Transverse colon (tissue), 4 donors: ENCODE results near the gene PALLD. TPM values are rescaled to one million over a fixed set of nuclear protein-coding genes. Genes with fewer than 3 reads are reported as not detected.

Experiments used
- DNase-seq: peaks from one replicate; pipeline ENCODE4 v3.0.0-alpha.2; 2019
- H3K27ac ChIP-seq, 4 donors: fragments of 200-600 bp; sonication (generic); 2 replicates each; pipeline ENCODE4 v1.5.1; 2016 to 2018; ENCODE audit warnings: inconsistent platforms in 4 of 4
- H3K27me3 ChIP-seq: fragments of 200-600 bp; sonication (generic); 2 replicates; pipeline ENCODE4 v1.5.1; 2017; ENCODE audit warnings: inconsistent platforms
- H3K36me3 ChIP-seq, 4 donors: fragments of 200-600 bp; sonication (generic); 2 replicates each; pipeline ENCODE4 v1.5.1; 2017 to 2019; ENCODE audit warnings: inconsistent platforms in 4 of 4
- H3K4me1 ChIP-seq, 4 donors: fragments of 200-600 bp; sonication (generic); 2 replicates each; pipeline ENCODE4 v1.5.1; 2017 to 2020; ENCODE audit warnings: inconsistent platforms in 4 of 4
- H3K4me3 ChIP-seq, 4 donors: fragments of 200-600 bp; sonication (generic); 1 replicate in 1 of 4; 2 replicates in 3 of 4; pipeline versions ENCODE4 v1.5.1 to v1.6.1; 2017 to 2019; ENCODE audit warnings: inconsistent platforms in 4 of 4
- H3K9me3 ChIP-seq, 2 donors: fragments of 200-600 bp; sonication (generic); 2 replicates each; pipeline ENCODE4 v1.5.1; 2017 to 2019; ENCODE audit warnings: inconsistent platforms in 2 of 2
- EP300 ChIP-seq: sonication (generic); formaldehyde crosslinking; IDR thresholded peaks from one replicate; pipeline ENCODE4 v1.6.1; 2017; ENCODE audit warnings: antibody characterized with exemption, low read depth
- POLR2A ChIP-seq: fragments of 450-650 bp; IDR thresholded peaks from one replicate; pipeline ENCODE4 v1.6.1; 2016; ENCODE audit warnings: antibody characterized with exemption, mild to moderate bottlenecking, moderate library complexity
- POLR2AphosphoS5 ChIP-seq, 3 donors: sonication (generic); formaldehyde crosslinking; IDR thresholded peaks; one replicate each; pipeline ENCODE4 v1.6.1; 2016; ENCODE audit warnings: antibody characterized with exemption in 3 of 3
- WGBS, 2 donors: methylation state at CpG; one replicate each; pipeline ENCODE4 v1.1.5; 2018; ENCODE audit warnings: low coverage in 1 of 2; 5-methylcytosine and 5-hydroxymethylcytosine counted together
- in situ Hi-C, 4 donors: fragments of 200-750 bp; cut with MboI; loops; one replicate each; pipeline versions ENCODE4 v1.15.0 to v1.15.1; 2017; ENCODE audit warnings: low sequenced_read_pairs in 3 of 4, low pct_ligation_motif_present in 1 of 4, low pct_unique_long_range_greater_than_20kb in 1 of 4
- intact Hi-C: fragments of 100-400 bp; cut with DNase I; formaldehyde crosslinking; loops from one replicate; pipeline ENCODE4 v1.15.1; 2023; ENCODE audit warnings: low total_unique reads
- total RNA-seq, 4 donors: library from RNA; depleted of rRNA; stranded (reverse); fragments of >200 nt; gene quantifications; one replicate each; pipeline ENCODE4 v1.1.0, GENCODE V29; 2016
- TF ChIP-seq, protein P1 (sequence below), 5 experiments: fragments of 200-600 bp in 3 of 5; fragments of 450-650 bp in 2 of 5; sonication (generic) in 3 of 5; IDR thresholded peaks; 1 replicate in 2 of 5; 2 replicates in 3 of 5; pipeline ENCODE4 v1.5.1; 2016 to 2017; ENCODE audit warnings: antibody characterized with exemption in 5 of 5, inconsistent platforms in 3 of 5, mild to moderate bottlenecking in 2 of 5, moderate library complexity in 1 of 5

The PALLD gene
- total RNA-seq, 4 donors from 2014 or later: 230 to 309 (median 278) TPM

DNA sequence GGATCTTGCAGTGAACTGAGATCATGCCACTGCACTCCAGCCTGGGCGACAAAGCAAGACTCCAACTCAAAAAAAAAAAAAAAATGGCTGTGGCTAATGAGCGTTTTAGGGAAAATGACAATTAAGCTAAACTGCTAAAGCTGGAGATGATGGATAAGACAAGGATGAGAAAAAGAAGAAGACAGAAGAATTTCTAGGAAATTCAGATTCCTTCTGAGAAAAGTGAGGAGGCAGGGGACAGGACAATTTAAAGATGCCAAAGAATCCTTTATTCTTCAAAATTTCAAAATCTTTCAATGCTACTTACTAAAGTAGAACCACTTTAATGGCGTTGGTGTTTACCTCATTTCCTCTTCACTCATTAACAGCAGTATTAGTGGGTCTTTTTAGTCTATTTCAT lies 7.7 kb downstream of the PALLD start:
- Histone ChIP-seq H3K9me3 (no peaks in the 10 kb centered on the region), H3K4me1 (peaks cover 0 to 7% (median 2%) of the 10 kb centered on the region in 4 donors), H3K36me3 (no peaks in the 10 kb centered on the region), H3K27ac (no peak overlapping the region), H3K27me3 (no peaks in the 10 kb centered on the region), H3K4me3 (no peak overlapping the region)
- intact Hi-C loops: no loop called here
- DNase-seq: no peak
- in situ Hi-C loops: loop anchor here in 1 of 4 donors (25.0 kb wide), 1 partner anchor 983 kb away; no protein-coding TSS in a partner anchor
- TF ChIP-seq POLR2A (no peak), EP300 (no peak), POLR2AphosphoS5 (IDR thresholded peaks at IDR 0.05) (no peak)
- TF ChIP-seq, protein P1, sequence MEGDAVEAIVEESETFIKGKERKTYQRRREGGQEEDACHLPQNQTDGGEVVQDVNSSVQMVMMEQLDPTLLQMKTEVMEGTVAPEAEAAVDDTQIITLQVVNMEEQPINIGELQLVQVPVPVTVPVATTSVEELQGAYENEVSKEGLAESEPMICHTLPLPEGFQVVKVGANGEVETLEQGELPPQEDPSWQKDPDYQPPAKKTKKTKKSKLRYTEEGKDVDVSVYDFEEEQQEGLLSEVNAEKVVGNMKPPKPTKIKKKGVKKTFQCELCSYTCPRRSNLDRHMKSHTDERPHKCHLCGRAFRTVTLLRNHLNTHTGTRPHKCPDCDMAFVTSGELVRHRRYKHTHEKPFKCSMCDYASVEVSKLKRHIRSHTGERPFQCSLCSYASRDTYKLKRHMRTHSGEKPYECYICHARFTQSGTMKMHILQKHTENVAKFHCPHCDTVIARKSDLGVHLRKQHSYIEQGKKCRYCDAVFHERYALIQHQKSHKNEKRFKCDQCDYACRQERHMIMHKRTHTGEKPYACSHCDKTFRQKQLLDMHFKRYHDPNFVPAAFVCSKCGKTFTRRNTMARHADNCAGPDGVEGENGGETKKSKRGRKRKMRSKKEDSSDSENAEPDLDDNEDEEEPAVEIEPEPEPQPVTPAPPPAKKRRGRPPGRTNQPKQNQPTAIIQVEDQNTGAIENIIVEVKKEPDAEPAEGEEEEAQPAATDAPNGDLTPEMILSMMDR (IDR thresholded peaks at IDR 0.05): no peak
- 87 to 100% methylated on average over 1 to 3 of the region's 3 CpGs for WGBS, 2 donors

DNA sequence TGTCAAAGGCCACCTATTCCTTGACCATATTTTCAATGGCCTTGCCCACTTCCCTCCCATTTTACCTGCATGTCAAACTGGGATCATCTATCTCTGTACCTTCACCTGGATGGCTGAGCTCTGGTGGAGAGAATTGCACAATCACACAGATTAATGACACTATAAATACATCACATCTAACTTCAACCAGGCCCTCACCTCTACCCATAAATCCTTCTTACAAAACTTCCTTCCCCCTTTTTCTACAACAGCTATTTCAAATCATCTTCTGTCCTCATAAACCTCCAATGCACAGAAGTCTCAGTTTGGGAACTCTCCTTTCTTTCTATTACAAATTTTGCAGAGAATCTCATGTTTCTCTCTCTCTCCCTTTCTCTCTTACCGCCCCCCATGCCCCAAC lies 9.2 kb downstream of the PALLD start:
- no peak for TF ChIP-seq POLR2A
- TF ChIP-seq, protein P1 (IDR thresholded peaks at IDR 0.05): no peak
- no peak for TF ChIP-seq POLR2AphosphoS5 (IDR thresholded peaks at IDR 0.05)
- TF ChIP-seq EP300: no peak
- intact Hi-C loops (no loop called here), in situ Hi-C loops (loop anchor here in 1 of 4 donors (25.0 kb wide), 1 partner anchor 981 kb away; no protein-coding TSS in a partner anchor)
- Histone ChIP-seq H3K36me3 (no peaks in the 10 kb centered on the region), H3K27ac (no peak overlapping the region), H3K4me1 (peaks cover 0 to 5% (median 2%) of the 10 kb centered on the region in 4 donors), H3K27me3 (no peaks in the 10 kb centered on the region), H3K9me3 (no peaks in the 10 kb centered on the region), H3K4me3 (no peak overlapping the region)
- no peak for DNase-seq
- WGBS, 2 donors: 56 to 74% methylated on average over 1 of the region's 1 CpG

DNA sequence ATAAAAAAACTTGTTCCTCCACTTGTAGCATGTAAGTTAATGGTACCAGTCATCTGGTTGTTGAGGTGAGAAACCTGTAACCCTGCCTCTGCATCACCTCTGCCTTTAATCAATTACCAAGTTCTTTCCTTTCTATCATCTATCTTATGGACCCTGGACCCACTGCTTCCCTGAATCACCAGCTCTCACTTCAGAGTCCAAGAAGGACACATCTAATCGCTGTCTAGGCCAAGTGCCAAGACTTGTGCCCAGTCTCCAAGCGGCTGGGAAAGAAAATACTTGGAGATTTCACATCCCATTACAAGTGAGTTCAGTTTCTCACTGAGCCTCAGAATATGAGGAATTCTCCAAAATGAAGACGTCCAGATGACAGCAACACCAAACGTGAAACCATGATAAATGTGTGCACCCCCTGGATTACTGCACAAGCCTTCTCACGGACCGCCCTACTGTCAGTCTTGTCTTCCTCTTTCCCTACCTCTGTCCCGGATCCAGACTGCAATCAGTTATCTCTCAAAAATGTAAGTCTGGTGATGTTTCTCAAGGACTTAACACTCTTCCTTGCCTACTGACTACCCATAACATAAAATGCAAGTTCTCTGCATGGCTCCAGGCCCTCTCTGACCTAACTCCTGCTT lies 10.4 kb downstream of the PALLD start:
- no peak for DNase-seq
- Histone ChIP-seq H3K36me3 (no peaks in the 10 kb centered on the region), H3K27ac (no peak overlapping the region), H3K4me1 (no peaks in the 10 kb centered on the region), H3K9me3 (no peaks in the 10 kb centered on the region), H3K27me3 (no peaks in the 10 kb centered on the region), H3K4me3 (no peak overlapping the region)
- intact Hi-C loops: no loop called here
- WGBS, 2 donors: 66 to 81% methylated on average over 6 to 7 of the region's 7 CpGs
- in situ Hi-C loops: loop anchor here in 1 of 4 donors (25.0 kb wide), 1 partner anchor 980 kb away; no protein-coding TSS in a partner anchor
- no peak for TF ChIP-seq POLR2A

DNA sequence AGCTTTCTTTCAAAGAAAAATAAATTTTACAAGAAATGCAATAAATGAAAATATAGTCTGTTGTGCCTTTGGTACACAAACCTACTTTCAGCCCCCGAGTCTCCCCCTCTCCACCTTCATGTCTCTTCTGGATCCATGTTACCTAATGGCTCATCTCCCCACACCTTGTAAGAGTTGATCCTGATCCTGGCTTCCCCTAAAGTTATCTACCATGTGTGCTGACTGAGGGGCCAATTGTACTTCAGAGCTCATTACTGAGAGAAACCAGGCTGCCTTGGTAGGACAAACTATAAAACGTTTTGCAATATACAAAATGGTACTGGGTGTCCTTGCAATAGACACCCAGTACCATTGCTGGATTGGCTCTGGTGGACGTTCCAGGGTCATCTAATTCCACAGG lies 11.8 kb downstream of the PALLD start:
- Histone ChIP-seq H3K4me3 (no peak overlapping the region), H3K9me3 (no peaks in the 10 kb centered on the region), H3K27ac (no peak overlapping the region), H3K27me3 (no peaks in the 10 kb centered on the region), H3K4me1 (no peaks in the 10 kb centered on the region), H3K36me3 (no peaks in the 10 kb centered on the region)
- DNase-seq: no peak
- intact Hi-C loops: no loop called here
- in situ Hi-C loops: loop anchor here in 1 of 4 donors (25.0 kb wide), 1 partner anchor 979 kb away; no protein-coding TSS in a partner anchor
- TF ChIP-seq POLR2A (no peak), EP300 (no peak), POLR2AphosphoS5 (IDR thresholded peaks at IDR 0.05) (no peak)
- TF ChIP-seq, protein P1 (IDR thresholded peaks at IDR 0.05): no peak
- 72 to 74% methylated on average over 2 to 3 of the region's 3 CpGs for WGBS, 2 donors
